K562 (cell line): ENCODE data around the gene NPR2. TPM values are rescaled to one million over a fixed set of nuclear protein-coding genes. Genes with fewer than 3 reads are reported as not detected.

Experiments
- CSDE1 ChIP-seq, 2 experiments: fragments of 450-650 bp; IDR thresholded peaks; 2 replicates each; pipeline ENCODE4 v1.6.1; 2016; ENCODE audit warnings: mild to moderate bottlenecking in 1 of 2
- FOXJ3 ChIP-seq: sonication (generic); formaldehyde crosslinking; IDR thresholded peaks from 2 replicates; pipeline ENCODE4 v1.4.0; 2020; ENCODE audit warnings: mild to moderate bottlenecking, missing genetic modification reagents
- KLF16 ChIP-seq: IDR thresholded peaks from 2 replicates; pipeline ENCODE4 v1.6.1; 2016; ENCODE audit warnings: antibody characterized with exemption
- NFE2 ChIP-seq: IDR thresholded peaks from 2 replicates; pipeline ENCODE4 v1.6.1; 2014; ENCODE audit warnings: antibody characterized with exemption, low read depth
- NR1H2 ChIP-seq: sonication (generic); formaldehyde crosslinking; IDR thresholded peaks from 2 replicates; pipeline ENCODE4 v1.4.0; 2020; ENCODE audit warnings: mild to moderate bottlenecking, missing genetic modification reagents
- PTTG1 ChIP-seq: fragments of 450-650 bp; IDR thresholded peaks from 2 replicates; pipeline ENCODE4 v1.6.1; 2016; ENCODE audit warnings: low read depth, mild to moderate bottlenecking, missing genetic modification characterization, missing compliant biosample characterization
- RB1 ChIP-seq: fragments of 450-650 bp; IDR thresholded peaks from 2 replicates; pipeline ENCODE4 v1.6.1; 2017; ENCODE audit warnings: low read depth, mild to moderate bottlenecking
- THRAP3 ChIP-seq: fragments of 450-650 bp; IDR thresholded peaks from 2 replicates; pipeline ENCODE4 v1.6.1; 2016; ENCODE audit warnings: mild to moderate bottlenecking, inconsistent platforms, borderline replicate concordance
- XRCC3 ChIP-seq: fragments of 450-650 bp; IDR thresholded peaks from 2 replicates; pipeline ENCODE4 v1.6.1; 2017; ENCODE audit warnings: mild to moderate bottlenecking, moderate library complexity
- polyA plus RNA-seq, 8 experiments: library from polyadenylated mRNA; depleted of rRNA in 4 of 8; stranded (reverse) in 5 of 8; unstranded in 3 of 8; fragments of >200 nt; fragmentation: Nextera tagmentation in 2 of 8; fragmentation: Illumina TruSeq in 1 of 8; extraction: Ambion mirVana in 2 of 8; extraction: Trizol in 1 of 8; gene quantifications; 2 replicates each; pipeline versions ENCODE4 v1.2.1 to v1.2.3, GENCODE V29; 2011 to 2014; ENCODE audit warnings: inconsistent platforms in 1 of 8, missing spikeins in 1 of 8
- total RNA-seq, 7 experiments: library from RNA; depleted of rRNA in 6 of 7; stranded (reverse); fragments of >200 nt in 6 of 7; fragmentation: Illumina TruSeq in 2 of 7; extraction: Trizol in 2 of 7; gene quantifications; 2 replicates each; pipeline versions ENCODE4 v1.2.1 to v1.2.3, GENCODE V29; 2011 to 2021; ENCODE audit warnings: low replicate concordance in 1 of 7
- TF ChIP-seq, protein P1 (sequence below): fragments of 450-650 bp; IDR thresholded peaks from 2 replicates; pipeline ENCODE4 v1.6.1; 2016; ENCODE audit warnings: low read depth

The NPR2 gene
- total and polyA plus RNA-seq, 9 of the 15 experiments (the other 6 are each of a cell fraction or from before 2014, with no cell fraction given): 2.4 to 12.9 (median 6.0) TPM

DNA sequence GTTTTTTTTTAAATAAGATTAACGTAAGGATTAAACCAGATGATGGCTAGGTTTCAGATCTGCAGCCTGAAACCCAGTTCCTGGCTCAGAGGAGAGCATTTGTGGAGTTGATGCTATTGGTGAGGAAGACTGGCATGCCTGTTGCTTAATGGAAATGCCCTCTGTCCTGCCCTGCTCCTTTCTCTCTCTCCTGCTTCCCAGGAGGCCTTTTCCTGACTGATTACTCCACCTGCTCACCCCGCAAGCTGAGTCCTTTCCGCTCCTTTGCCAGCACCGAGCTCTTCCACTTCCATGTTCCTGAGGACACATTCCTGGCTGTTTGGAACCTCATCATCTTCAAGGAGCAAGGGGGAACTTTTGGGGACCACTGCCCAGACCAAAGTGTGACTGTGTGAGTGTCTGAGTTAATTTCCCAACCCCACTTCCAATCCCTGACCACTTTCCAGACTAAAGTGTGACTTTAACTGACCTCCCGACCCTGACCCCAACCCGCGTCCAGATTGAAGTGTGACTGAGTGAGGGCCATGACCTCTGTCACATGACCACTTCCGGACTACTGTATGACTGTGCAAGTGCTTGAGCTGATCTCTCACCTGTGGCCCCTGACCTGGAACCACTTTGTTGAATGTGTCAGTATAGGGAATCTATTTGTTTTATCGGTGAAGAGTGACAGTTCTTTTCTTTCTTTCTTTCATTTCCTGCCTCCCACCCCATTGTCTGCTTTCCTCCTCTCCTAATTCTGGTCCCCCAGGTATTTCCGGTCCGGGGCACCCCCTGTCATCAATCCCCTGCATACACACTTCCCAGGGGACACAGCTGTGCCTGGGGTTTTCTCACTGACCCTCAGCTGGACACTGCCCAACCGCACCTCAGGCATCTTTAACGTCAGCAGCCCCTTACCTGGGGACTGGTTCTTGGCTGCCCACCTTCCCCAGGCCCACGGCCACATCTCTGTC is 43.1 kb downstream of the NPR2 start (continued):
- TF ChIP-seq THRAP3 (no peak), NR1H2 (no peak), RB1 (no peak), FOXJ3 (CRISPR knock-in tag) (no peak), PTTG1 (tag) (no peak), CSDE1 (IDR thresholded peaks at IDR 0.05) (no peak), NFE2 (peak; percentile 59), XRCC3 (no peak), KLF16 (no peak)
- TF ChIP-seq, protein P1, sequence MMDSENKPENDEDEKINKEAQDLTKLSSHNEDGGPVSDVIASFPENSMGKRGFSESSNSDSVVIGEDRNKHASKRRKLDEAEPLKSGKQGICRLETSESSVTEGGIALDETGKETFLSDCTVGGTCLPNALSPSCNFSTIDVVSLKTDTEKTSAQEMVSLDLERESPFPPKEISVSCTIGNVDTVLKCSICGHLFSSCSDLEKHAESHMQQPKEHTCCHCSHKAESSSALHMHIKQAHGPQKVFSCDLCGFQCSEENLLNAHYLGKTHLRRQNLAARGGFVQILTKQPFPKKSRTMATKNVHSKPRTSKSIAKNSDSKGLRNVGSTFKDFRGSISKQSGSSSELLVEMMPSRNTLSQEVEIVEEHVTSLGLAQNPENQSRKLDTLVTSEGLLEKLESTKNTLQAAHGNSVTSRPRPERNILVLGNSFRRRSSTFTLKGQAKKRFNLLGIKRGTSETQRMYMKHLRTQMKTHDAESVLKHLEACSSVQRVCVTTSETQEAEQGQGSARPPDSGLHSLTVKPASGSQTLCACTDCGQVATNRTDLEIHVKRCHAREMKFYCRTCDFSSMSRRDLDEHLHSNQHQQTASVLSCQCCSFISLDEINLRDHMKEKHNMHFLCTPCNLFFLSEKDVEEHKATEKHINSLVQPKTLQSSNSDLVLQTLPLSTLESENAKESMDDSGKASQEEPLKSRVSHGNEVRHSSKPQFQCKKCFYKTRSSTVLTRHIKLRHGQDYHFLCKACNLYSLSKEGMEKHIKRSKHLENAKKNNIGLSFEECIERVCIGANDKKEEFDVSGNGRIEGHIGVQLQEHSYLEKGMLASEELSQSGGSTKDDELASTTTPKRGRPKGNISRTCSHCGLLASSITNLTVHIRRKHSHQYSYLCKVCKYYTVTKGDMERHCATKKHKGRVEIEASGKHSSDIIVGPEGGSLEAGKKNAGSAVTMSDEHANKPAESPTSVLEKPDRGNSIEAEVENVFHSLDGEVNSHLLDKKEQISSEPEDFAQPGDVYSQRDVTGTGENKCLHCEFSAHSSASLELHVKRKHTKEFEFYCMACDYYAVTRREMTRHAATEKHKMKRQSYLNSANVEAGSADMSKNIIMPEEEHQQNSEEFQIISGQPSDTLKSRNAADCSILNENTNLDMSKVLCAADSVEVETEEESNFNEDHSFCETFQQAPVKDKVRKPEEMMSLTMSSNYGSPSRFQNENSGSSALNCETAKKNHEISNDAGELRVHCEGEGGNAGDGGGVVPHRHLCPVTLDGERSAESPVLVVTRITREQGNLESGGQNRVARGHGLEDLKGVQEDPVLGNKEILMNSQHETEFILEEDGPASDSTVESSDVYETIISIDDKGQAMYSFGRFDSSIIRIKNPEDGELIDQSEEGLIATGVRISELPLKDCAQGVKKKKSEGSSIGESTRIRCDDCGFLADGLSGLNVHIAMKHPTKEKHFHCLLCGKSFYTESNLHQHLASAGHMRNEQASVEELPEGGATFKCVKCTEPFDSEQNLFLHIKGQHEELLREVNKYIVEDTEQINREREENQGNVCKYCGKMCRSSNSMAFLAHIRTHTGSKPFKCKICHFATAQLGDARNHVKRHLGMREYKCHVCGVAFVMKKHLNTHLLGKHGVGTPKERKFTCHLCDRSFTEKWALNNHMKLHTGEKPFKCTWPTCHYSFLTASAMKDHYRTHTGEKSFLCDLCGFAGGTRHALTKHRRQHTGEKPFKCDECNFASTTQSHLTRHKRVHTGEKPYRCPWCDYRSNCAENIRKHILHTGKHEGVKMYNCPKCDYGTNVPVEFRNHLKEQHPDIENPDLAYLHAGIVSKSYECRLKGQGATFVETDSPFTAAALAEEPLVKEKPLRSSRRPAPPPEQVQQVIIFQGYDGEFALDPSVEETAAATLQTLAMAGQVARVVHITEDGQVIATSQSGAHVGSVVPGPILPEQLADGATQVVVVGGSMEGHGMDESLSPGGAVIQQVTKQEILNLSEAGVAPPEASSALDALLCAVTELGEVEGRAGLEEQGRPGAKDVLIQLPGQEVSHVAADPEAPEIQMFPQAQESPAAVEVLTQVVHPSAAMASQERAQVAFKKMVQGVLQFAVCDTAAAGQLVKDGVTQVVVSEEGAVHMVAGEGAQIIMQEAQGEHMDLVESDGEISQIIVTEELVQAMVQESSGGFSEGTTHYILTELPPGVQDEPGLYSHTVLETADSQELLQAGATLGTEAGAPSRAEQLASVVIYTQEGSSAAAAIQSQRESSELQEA: no peak
